ENCODE data around the gene ANXA3.
"Not testable (repeated sequence)": the region's sequence is repeated elsewhere in the genome, so short reads cannot be mapped to it uniquely, and the experiment has no call there.

Gene ANXA3

DNA sequence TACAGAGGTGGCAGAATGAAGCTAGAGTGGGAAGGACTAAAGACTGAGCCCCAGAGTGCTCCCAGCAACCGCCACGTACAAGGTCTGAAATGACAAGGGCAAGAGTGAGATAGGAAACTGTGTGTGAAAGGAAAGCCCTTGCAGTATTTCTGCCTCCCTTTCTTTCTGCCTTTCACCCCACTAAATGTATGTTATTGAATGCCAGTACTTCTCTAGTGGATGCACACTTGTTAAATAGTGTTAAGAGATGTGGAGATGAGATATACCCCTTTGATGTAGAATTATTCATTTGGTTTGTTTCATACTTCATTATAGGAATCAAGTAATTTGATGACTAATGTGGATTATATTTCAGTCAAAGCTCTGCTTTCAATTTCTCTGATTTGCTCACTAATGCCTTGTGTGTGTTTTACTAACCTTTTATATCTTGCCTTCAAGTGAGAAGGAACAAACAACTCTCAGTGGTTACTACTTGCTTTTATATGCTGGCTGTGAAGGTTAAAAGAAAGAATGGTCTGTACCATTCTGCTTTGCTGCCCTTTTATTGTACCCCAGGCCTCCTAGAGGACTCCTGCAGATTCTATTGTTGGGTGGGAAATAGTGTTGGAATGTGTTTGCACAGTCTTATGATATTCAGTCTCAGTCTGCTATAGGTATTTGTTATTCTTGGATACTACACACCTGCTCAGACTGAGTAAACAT lies 8.0 kb upstream of the ANXA3 start:
- DNase-seq = no peak

DNA sequence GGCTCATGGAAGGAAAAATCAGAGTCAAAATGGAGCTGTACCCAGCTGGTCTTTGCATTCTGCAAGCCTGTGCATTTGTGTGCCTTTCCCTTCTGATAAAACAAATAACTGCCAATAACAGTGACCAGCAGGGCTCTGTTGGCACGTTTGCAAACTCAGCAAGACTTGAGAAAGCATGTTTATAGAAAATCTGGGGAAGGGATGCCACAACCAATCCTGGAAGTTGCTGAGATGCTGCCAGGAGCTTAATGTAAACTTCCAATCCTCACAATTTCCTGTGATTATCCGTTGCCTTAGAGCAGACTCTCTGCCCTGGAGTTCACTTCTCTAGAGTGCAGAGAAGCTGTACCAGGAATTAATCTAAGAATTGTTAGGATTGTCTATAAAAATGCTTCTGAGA lies 6.9 kb upstream of the ANXA3 start:
- DNase-seq = no peak

DNA sequence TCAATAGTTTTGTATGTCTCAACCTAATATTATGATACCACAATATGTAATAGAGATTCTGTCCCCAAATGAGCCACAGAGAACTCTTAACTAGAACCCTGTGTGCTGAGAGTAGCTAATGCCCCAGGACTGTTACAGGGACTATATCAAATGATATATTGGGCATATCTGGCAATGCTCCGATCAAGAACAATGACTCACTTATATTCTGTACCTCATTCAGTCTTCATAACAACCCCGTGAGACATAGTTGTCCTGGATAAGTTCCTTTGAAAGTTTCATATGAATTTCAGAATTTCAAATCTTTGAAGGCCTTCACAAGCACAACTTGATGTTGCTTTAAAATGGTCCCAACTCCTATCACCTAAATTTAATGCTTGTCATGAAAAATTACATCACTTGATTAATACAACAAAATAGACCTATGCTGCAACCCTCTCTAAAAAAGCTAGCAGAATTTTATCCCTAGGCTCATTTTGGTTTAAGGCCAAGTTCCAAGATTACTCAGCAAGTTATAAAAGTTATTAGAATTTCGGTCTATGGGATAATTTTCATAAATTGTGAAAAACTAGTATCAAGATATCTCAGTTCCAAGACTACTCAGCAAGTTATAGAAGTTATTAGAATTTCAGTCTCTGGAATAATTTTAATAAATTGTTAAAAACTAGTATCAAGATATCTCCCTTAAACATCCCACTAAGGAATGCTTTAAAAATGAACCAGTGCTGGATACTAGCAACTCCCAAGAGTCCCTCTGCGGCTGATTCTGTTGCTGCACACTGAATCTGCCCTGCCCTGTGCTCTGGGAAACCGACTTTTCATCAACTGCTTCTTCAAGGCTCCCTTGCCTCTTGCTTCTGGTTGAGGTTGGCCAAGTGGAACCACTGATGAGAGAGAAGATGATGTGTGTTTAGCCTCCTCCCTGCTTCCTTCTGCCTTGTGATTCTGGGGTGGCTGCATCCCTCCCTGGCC lies 6.0 kb upstream of the ANXA3 start:
- no peak for DNase-seq

GRCh38 chr4:78547899-78548298 lies 3.7 kb upstream of the ANXA3 start:
- DNase-seq = not testable (repeated sequence)

DNA sequence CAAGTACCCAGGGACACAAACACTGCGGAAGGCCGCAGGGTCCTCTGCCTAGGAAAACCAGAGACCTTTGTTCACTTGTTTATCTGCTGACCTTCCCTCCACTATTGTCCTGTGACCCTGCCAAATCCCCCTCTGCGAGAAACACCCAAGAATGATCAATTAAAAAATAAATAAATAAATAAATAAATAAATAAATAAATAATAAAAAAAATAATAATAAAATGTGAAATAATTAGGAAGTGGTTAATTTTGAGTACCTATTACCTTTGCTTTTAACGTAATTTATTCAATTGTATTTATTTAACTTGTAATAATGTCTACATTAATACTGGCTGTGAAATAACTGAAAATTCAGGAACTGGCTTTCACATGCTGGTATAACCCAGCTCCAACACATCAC lies 2.7 kb upstream of the ANXA3 start:
- not testable (repeated sequence) for DNase-seq

DNA sequence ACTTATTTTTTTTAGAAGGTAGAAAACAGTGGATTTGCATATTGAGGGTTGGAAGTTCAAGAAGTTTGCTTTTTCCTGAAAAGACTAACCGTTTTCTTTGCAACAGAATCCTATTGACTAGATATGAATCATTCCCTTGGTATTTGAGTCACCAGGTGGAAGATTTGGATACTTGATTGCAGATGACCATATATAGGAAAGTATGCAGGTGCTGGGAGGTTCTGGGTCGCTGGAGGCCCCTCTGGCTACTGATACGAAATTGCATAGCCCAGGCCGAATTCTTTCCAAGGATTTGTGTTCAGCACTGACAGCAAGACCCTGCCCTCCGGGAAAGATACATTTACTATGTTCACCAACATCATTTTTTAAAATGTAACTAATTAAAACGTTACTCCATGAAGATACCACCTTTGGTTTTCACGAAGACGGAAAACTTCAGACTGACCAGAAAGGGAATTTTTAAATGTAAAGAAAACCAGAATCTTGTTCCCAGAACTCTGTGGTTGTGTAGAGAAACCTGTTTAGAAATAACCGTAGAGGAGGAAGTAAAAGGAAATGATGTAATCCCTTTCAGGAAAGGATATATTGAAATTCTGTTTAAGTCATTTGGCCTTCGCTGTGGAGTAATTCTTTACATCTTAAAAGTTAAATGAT lies 946 bp downstream of the ANXA3 start:
- DNase-seq = no peak

GRCh38 chr4:78553043-78553396 lies 1.4 kb downstream of the ANXA3 start:
- DNase-seq = no peak

- no peak for DNase-seq
These were observed 2.0 kb downstream of the ANXA3 start for GRCh38 chr4:78553529-78554060.

DNA sequence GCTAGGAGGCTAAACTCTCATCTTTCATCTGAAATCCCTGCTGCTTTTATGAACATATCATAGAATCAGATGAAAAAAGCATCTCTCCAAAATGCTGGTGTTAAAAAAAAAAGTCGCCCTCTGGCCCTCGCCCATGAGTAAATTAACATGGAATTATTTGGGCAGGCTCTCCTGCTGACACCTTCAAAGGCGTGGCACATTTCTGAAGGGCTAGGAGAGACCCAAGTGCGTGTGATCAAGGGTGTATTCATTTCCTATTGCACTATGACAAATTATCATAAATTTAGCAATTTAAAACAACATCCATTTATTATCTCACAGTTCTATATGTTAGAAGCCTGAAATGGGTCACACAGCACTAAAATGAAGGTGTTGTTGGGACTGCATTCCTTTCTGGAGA lies 5.1 kb downstream of the ANXA3 start:
- DNase-seq = no peak

DNA sequence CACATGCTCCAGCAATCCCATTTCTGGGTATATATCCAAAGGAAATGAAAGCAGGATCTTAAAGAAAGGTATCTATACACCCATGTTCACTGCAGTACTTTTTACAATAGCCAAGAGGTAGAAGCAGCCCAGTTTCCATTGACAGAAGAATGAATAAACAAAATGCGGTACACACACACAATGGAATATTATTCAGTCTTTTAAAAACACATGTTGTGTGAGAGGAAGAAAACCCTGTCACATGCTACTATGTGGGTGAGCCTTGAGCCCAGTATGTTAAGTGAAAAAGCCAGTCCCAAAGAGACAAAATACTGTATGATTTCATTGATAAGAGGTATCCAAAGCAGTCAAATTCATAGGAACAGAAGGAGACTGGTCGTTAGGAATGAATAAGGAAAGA lies 6.3 kb downstream of the ANXA3 start:
- DNase-seq = no peak

DNA sequence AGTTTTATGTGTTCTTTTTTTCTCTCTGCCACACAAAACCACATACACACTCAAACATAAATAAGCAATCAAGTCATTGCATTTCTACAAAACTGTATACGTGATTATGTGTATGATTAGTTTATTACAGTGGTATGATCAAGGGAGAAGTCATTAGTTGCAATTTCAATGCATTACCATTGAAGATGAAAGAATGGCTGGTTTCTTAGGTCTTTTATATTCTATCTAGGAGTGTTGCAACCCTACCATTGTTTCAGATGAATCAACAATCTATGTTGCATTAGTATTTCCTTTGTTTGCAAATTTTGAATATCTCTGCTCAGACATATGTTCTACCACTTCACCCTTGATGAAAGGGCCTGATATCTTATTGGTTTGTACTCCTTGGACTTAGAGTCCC lies 6.8 kb downstream of the ANXA3 start:
- no peak for DNase-seq

- DNase-seq = no peak
These were observed 8.9 kb downstream of the ANXA3 start for GRCh38 chr4:78560296-78560963.

- DNase-seq = no peak
These were observed 10.1 kb downstream of the ANXA3 start for GRCh38 chr4:78561677-78562076.

GRCh38 chr4:78562687-78563086 lies 11.1 kb downstream of the ANXA3 start:
- no peak for DNase-seq

DNA sequence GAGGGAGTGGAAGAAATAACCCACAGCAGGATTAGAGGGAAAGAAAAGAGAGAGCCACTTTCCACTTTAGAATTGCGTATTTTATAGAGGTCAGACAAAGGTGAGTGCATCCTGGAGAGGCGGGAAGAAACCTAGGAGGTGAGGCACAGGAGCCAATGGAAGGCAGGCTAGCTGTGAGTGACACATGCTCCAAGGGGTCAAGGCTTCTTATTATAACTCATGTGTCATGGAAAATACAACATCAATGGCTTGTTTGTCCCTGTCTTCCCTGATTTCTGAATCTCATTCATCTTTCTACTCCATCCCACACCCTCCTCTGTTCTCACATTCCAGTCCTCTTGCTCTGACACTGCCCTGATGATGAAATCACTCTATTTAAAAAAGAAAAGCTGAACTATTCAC lies 14.4 kb downstream of the ANXA3 start:
- no peak for DNase-seq

DNA sequence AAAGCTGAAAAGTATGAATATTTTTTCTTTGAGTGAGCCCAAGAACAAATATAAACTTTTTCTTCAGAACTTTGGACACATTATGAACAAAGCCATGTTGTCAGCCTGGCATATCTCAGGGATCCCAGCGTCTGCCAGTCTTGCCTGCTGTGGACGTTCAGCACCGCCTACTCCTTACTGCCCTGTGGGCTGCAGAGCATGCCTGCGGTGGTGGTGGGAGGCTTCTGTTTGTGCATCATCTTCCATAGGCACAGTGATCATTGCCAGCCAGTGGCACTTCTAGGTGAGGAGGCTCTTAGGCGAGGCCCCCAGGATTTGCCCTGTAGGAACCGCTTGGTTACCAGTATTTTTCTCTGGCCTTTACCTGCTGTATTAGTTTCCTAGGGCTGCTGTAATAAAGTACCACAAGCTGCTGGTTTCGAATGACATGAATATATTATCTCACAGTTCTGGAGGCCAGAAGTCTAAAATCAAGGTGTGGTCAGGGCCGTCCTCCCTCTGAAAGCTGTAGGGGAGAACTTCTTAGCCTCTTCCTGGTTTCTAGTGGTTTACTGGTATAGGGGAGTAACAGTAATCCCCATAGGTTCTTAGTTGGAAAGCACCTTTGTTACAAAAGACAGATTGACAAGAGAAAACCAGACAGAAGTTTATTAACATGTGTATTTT lies 15.4 kb downstream of the ANXA3 start:
- no peak for DNase-seq

- no peak for DNase-seq
These were observed 16.0 kb downstream of the ANXA3 start for GRCh38 chr4:78567500-78568060.

- DNase-seq = no peak
These were observed 17.2 kb downstream of the ANXA3 start for GRCh38 chr4:78568640-78569305.

DNA sequence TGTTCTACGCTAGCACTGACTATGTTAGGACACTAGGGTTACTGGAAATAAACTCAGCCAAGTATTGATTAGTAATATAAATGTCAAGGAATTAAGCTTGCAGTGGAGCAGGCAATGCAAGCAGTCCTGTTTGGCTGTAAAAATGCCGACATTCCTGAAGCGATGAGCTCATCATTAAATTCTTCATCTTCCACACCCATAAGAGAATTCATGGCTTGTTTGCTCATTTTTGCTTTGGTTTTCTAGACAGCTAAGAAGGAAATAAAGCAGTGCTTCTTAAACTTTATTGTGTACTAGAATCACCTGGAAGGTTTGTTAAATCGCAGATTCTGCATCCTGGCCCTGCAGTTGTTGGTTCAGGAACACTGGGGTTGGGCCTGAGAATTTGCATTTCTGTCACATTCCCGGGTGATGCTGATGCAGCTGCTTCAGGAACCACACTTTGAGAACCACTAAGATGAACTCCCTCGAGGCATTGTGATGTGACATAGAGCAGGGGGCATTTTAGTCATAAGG lies 17.8 kb downstream of the ANXA3 start:
- no peak for DNase-seq

DNA sequence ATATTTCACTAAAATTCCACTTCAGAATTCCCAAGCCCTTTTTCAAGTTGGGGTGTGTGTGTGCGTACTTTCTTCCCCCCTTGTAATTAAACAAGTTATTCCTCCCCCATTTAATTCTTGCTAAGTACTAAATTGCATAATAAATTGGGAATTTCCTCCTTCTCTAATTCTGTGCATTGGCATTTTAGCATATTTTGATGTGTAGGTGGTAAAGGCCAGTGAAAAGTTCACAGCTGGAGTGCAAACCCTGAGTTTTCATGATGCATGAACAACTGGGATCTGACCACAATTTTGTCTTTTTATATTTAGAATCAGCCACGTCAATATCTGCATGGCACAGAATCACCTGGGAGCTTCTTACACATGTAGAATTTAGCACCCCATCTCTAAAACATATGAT lies 18.5 kb downstream of the ANXA3 start:
- DNase-seq = no peak

DNA sequence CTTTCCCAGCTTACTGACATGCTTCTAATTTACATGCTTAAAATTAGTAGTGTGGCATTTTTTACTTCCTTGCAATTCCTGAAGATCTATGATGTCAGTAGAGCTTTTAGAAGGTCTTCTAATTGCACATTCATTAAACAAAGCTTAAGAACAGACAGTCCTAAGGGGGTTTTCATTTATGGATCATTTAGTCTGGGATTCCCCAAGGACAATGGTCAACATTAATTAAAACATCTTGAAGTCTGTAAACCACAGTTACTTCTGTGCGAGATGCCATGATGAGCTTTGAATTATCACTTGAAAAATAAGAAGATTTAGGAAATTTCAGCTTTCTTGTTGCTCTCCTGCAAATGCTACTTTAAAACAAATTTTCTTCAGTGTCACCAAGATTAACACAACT lies 20.2 kb downstream of the ANXA3 start:
- no peak for DNase-seq
